A549 (cell line): ENCODE data around the gene RTN4RL1. TPM values are rescaled to one million over a fixed set of nuclear protein-coding genes. Genes with fewer than 3 reads are reported as not detected.

ENCODE experiments used
- ATAC-seq, 2 experiments: fragments of 200-7000 bp in 1 of 2; fragments of >200 bp in 1 of 2; cut with Nextera tagmentation in 1 of 2; cut with Tn5 transposase in 1 of 2; 3 replicates each; pipeline versions ENCODE4 v1.8.0 to v1.9.1; 2018 to 2020; ENCODE audit warnings: mild to moderate bottlenecking in 1 of 2, moderate library complexity in 1 of 2
- CTCF ChIA-PET: fragments of 300-600 bp; sonication (Branson Sonifier 250); formaldehyde crosslinking; extraction: SDS; loops from one replicate; lab custom pipeline; 2021; ENCODE audit warnings: antibody characterized with exemption, inconsistent platforms; lab: Yijun Ruan, JAX
- POLR2A ChIA-PET: fragments of 350-600 bp; formaldehyde crosslinking; extraction: SDS; loops from one replicate; lab custom pipeline; 2021; ENCODE audit warnings: antibody characterized with exemption, inconsistent platforms; lab: Yijun Ruan, JAX
- DNase-seq, 2 experiments: peaks; one replicate each; pipeline versions ENCODE4 v3.0.0 to v3.0.0-alpha.2; 2011 to 2016; ENCODE audit warnings: low read depth in 1 of 2, low spot score in 1 of 2
- FAIRE-seq: peaks from 2 replicates; lab custom pipeline; 2011; peaks lifted over from hg19 to GRCh38; lab: Jason Lieb, UNC
- H3K27ac ChIP-seq, 2 experiments: fragments of >200 bp; sonication (Bioruptor Twin); formaldehyde crosslinking; 3 replicates each; pipeline ENCODE4 v1.5.1; 2016 to 2017
- H3K4me1 ChIP-seq: fragments of >200 bp; sonication (Bioruptor Twin); formaldehyde crosslinking; 3 replicates; pipeline ENCODE4 v1.6.1; 2016
- H3K4me2 ChIP-seq: fragments of >200 bp; sonication (Bioruptor Twin); formaldehyde crosslinking; 3 replicates; pipeline ENCODE4 v1.6.1; 2016
- H3K4me3 ChIP-seq: fragments of >200 bp; sonication (Bioruptor Twin); formaldehyde crosslinking; 3 replicates; pipeline ENCODE4 v1.5.1; 2016
- H3K9me3 ChIP-seq: fragments of >200 bp; sonication (Bioruptor Twin); formaldehyde crosslinking; 3 replicates; pipeline ENCODE4 v1.6.1; 2016
- BCL3 ChIP-seq: fragments of >200 bp; sonication (Bioruptor Twin); formaldehyde crosslinking; IDR thresholded peaks from 3 replicates; pipeline ENCODE4 v1.6.1; 2016
- BHLHE40 ChIP-seq: IDR thresholded peaks from 2 replicates; pipeline ENCODE4 v1.6.1; 2012; ENCODE audit warnings: low read depth, low read length, inconsistent platforms
- CBX8 ChIP-seq: fragments of 200-600 bp; sonication (generic); IDR thresholded peaks from 2 replicates; pipeline ENCODE4 v1.6.1; 2016
- CEBPB ChIP-seq, 2 experiments: fragments of >200 bp in 1 of 2; sonication (Bioruptor Twin) in 1 of 2; formaldehyde crosslinking in 1 of 2; IDR thresholded peaks; 2 replicates each; pipeline ENCODE4 v1.6.1; 2012 to 2016
- CHD2 ChIP-seq: fragments of 150-350 bp; IDR thresholded peaks from 2 replicates; pipeline ENCODE4 v1.6.1; 2014; ENCODE audit warnings: low read length; ENCODE audit not compliant: partially characterized antibody
- EHMT2 ChIP-seq: fragments of 200-600 bp; sonication (generic); IDR thresholded peaks from 2 replicates; pipeline ENCODE4 v1.6.1; 2016; ENCODE audit warnings: antibody characterized with exemption, low read depth, mild to moderate bottlenecking, moderate library complexity
- FOSB ChIP-seq: fragments of 250-450 bp; sonication (Bioruptor Pico); IDR thresholded peaks from 2 replicates; pipeline ENCODE4 v1.5.0; 2020; ENCODE audit warnings: mild to moderate bottlenecking, moderate library complexity
- FOXS1 ChIP-seq: fragments of 250-450 bp; sonication (Bioruptor Pico); IDR thresholded peaks from 2 replicates; pipeline ENCODE4 v1.5.0; 2020; ENCODE audit warnings: mild to moderate bottlenecking, moderate library complexity
- GATA3 ChIP-seq: IDR thresholded peaks from 2 replicates; pipeline ENCODE4 v1.6.1; 2012; ENCODE audit warnings: borderline replicate concordance
- HOXB13 ChIP-seq: fragments of 250-450 bp; sonication (Bioruptor Pico); IDR thresholded peaks from 2 replicates; pipeline ENCODE4 v1.5.0; 2020; ENCODE audit warnings: low read depth, mild to moderate bottlenecking, moderate library complexity
- JUN ChIP-seq, 2 experiments: fragments of >200 bp; sonication (Bioruptor Twin); formaldehyde crosslinking; IDR thresholded peaks; 2 replicates in 1 of 2; 3 replicates in 1 of 2; pipeline ENCODE4 v1.6.1; 2016 to 2017
- KDM1A ChIP-seq: fragments of 200-600 bp; sonication (generic); IDR thresholded peaks from 2 replicates; pipeline ENCODE4 v1.6.1; 2016; ENCODE audit warnings: low read depth, mild to moderate bottlenecking
- MAZ ChIP-seq: fragments of 150-350 bp; IDR thresholded peaks from 2 replicates; pipeline ENCODE4 v1.6.1; 2014; ENCODE audit warnings: antibody characterized with exemption, low read depth, low read length, borderline replicate concordance
- MYC ChIP-seq: IDR thresholded peaks from 2 replicates; pipeline ENCODE4 v1.6.1; 2012; ENCODE audit warnings: mild to moderate bottlenecking, inconsistent platforms, low read length, improper control_type of control experiment, borderline replicate concordance
- NFE2L2 ChIP-seq: fragments of 150-350 bp; conservative IDR thresholded peaks from 2 replicates; pipeline ENCODE4 v1.6.1; 2014; ENCODE audit warnings: low read length
- RAD21 ChIP-seq, 2 experiments: fragments of >200 bp in 1 of 2; sonication (Bioruptor Twin) in 1 of 2; formaldehyde crosslinking in 1 of 2; IDR thresholded peaks in 1 of 2; conservative IDR thresholded peaks in 1 of 2; 2 replicates in 1 of 2; 3 replicates in 1 of 2; pipeline ENCODE4 v1.6.1; 2012 to 2018; ENCODE audit warnings: inconsistent platforms in 1 of 2
- RARB ChIP-seq: fragments of 250-450 bp; sonication (Bioruptor Pico); IDR thresholded peaks from 2 replicates; pipeline ENCODE4 v1.8.0; 2021; ENCODE audit warnings: mild to moderate bottlenecking, moderate library complexity
- RCOR1 ChIP-seq: fragments of 150-350 bp; IDR thresholded peaks from 2 replicates; pipeline ENCODE4 v1.6.1; 2014; ENCODE audit warnings: antibody characterized with exemption, low read length, low read depth
- RNF2 ChIP-seq: fragments of 200-600 bp; sonication (generic); IDR thresholded peaks from 2 replicates; pipeline ENCODE4 v1.6.1; 2016; ENCODE audit warnings: low read depth, mild to moderate bottlenecking, antibody characterized with exemption, moderate library complexity, borderline replicate concordance
- SMC3 ChIP-seq: fragments of >200 bp; sonication (Bioruptor Twin); formaldehyde crosslinking; IDR thresholded peaks from 3 replicates; pipeline ENCODE4 v1.6.1; 2018; ENCODE audit warnings: inconsistent platforms
- WGBS: methylation state at CpG from one replicate; pipeline ENCODE4 v1.1.6; 2017; ENCODE audit errors: missing lambda C conversion rate; 5-methylcytosine and 5-hydroxymethylcytosine counted together
- polyA plus RNA-seq, 4 experiments: library from polyadenylated mRNA; depleted of rRNA in 3 of 4; stranded (reverse); fragments of >200 nt; fragmentation: RNase III in 1 of 4; extraction: RNeasy Plus Mini Kit Qiagen cat#74134 plus additional on column Dnase treatment in 1 of 4; gene quantifications; 2 replicates in 3 of 4; 3 replicates in 1 of 4; pipeline ENCODE4 v1.2.3, GENCODE V29; 2011 to 2017
- TF ChIP-seq, protein P1 (sequence below): fragments of >200 bp; sonication (Bioruptor Twin); formaldehyde crosslinking; IDR thresholded peaks from 3 replicates; pipeline ENCODE4 v1.5.1; 2016
- TF ChIP-seq, protein P2 (sequence below): fragments of 450-650 bp; IDR thresholded peaks from 2 replicates; pipeline ENCODE4 v1.6.1; 2014; ENCODE audit warnings: antibody characterized with exemption
- TF ChIP-seq, protein P3 (sequence below): fragments of 250-450 bp; sonication (Bioruptor Pico); IDR thresholded peaks from 2 replicates; pipeline ENCODE4 v1.5.0; 2021; ENCODE audit warnings: mild to moderate bottlenecking, moderate library complexity, borderline replicate concordance

The RTN4RL1 gene
- polyA plus RNA-seq, 2 of the 4 experiments (the other 2 are of a cell fraction) = 0.39 to 1.5 TPM

DNA sequence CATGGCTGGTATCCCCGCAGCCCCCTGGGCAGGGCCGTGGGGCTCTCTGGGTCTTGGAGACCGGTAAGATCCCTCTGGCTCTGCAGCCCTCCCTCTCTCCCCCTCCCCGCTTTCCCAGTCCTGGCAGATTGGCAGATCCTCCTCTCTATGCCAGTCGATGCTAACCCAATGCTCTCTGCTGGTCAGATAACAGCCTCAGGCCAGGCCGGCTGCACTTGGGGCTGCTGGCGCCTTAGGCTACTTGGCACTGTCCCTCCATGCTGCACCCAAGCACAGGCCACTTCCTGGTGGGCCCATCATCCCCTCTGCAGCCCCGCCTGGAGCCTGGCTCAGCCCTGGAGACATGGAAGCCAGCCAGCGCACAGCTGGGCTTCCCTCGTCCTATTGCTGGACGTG is 81.7 kb downstream of the RTN4RL1 start:
- Histone ChIP-seq H3K4me2 (no peak overlapping the region), H3K9me3 (no peaks in the 10 kb centered on the region), H3K27ac (no peak overlapping the region), H3K4me3 (no peak overlapping the region), H3K4me1 (no peaks in the 10 kb centered on the region)
- FAIRE-seq (no peak), ATAC-seq (no peak), DNase-seq (no peak)
- 77% methylated on average over 10 of the region's 11 CpGs for WGBS
- TF ChIP-seq FOSB (no peak), RCOR1 (no peak), CHD2 (no peak), NFE2L2 (no peak), RNF2 (no peak), BCL3 (no peak)
- CTCF ChIA-PET = interaction anchor here (0.5 to 5.6 kb wide), 8 partner anchors 12 to 272 kb away, joined by 3 to 31 read pairs (median 4); partner anchors contain the start of gene RTN4RL1
- POLR2A ChIA-PET = no interaction called here

GRCh38 chr17:1942666-1943435 is 82.3 kb downstream of the RTN4RL1 start:
- 77% methylated on average over 15 of the region's 21 CpGs for WGBS
- DNase-seq = no peak
- Histone ChIP-seq H3K9me3 (no peaks in the 10 kb centered on the region), H3K4me3 (no peak overlapping the region), H3K27ac (no peak overlapping the region), H3K4me2 (no peak overlapping the region)
- CTCF ChIA-PET = interaction anchor here (0.5 to 5.6 kb wide), 8 partner anchors 12 to 96 kb away, joined by 3 to 31 read pairs (median 4); partner anchors contain the start of gene RTN4RL1
- FAIRE-seq = no peak
- TF ChIP-seq CBX8 (no peak), EHMT2 (no peak), GATA3 (no peak), CEBPB (IDR thresholded peaks at IDR 0.05) (no peak), HOXB13 (CRISPR knock-in tag) (no peak), SMC3 (no peak), JUN (IDR thresholded peaks at IDR 0.05) (no peak), RARB (CRISPR knock-in tag) (no peak), KDM1A (no peak), FOXS1 (CRISPR knock-in tag) (no peak), BHLHE40 (no peak), FOSB (no peak), CHD2 (no peak), MAZ (no peak), RAD21 (conservative IDR thresholded peaks at IDR 0.05 in 1 of 2, IDR thresholded peaks at IDR 0.05 in 1 of 2) (no peak), MYC (no peak)
- TF ChIP-seq, protein P1, sequence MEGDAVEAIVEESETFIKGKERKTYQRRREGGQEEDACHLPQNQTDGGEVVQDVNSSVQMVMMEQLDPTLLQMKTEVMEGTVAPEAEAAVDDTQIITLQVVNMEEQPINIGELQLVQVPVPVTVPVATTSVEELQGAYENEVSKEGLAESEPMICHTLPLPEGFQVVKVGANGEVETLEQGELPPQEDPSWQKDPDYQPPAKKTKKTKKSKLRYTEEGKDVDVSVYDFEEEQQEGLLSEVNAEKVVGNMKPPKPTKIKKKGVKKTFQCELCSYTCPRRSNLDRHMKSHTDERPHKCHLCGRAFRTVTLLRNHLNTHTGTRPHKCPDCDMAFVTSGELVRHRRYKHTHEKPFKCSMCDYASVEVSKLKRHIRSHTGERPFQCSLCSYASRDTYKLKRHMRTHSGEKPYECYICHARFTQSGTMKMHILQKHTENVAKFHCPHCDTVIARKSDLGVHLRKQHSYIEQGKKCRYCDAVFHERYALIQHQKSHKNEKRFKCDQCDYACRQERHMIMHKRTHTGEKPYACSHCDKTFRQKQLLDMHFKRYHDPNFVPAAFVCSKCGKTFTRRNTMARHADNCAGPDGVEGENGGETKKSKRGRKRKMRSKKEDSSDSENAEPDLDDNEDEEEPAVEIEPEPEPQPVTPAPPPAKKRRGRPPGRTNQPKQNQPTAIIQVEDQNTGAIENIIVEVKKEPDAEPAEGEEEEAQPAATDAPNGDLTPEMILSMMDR = no peak
- TF ChIP-seq, protein P2, sequence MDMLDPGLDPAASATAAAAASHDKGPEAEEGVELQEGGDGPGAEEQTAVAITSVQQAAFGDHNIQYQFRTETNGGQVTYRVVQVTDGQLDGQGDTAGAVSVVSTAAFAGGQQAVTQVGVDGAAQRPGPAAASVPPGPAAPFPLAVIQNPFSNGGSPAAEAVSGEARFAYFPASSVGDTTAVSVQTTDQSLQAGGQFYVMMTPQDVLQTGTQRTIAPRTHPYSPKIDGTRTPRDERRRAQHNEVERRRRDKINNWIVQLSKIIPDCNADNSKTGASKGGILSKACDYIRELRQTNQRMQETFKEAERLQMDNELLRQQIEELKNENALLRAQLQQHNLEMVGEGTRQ = no peak
- TF ChIP-seq, protein P3, sequence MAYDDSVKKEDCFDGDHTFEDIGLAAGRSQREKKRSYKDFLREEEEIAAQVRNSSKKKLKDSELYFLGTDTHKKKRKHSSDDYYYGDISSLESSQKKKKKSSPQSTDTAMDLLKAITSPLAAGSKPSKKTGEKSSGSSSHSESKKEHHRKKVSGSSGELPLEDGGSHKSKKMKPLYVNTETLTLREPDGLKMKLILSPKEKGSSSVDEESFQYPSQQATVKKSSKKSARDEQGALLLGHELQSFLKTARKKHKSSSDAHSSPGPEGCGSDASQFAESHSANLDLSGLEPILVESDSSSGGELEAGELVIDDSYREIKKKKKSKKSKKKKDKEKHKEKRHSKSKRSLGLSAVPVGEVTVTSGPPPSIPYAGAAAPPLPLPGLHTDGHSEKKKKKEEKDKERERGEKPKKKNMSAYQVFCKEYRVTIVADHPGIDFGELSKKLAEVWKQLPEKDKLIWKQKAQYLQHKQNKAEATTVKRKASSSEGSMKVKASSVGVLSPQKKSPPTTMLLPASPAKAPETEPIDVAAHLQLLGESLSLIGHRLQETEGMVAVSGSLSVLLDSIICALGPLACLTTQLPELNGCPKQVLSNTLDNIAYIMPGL (CRISPR knock-in tag) = no peak
- TF ChIP-seq, all 56 proteins: peak for 0
- ATAC-seq = no peak; a peak in 2 of 6 replicates
- POLR2A ChIA-PET = no interaction called here
- H3K4me1 ChIP-seq = no peaks in the 10 kb centered on the region
